H1 (cell line): ENCODE measurements around the gene TAF1B. TPM values are rescaled to one million over a fixed set of nuclear protein-coding genes. Genes with fewer than 3 reads are reported as not detected.

Experiments
- CTCF ChIA-PET: fragments of 300-600 bp; sonication (Branson Sonifier 250); formaldehyde crosslinking; loops from one replicate; lab custom pipeline; 2021; ENCODE audit not compliant: partially characterized antibody; lab: Charles Lee
- POLR2A ChIA-PET: fragments of 300-600 bp; sonication (Branson Sonifier 250); formaldehyde crosslinking; loops from one replicate; lab custom pipeline; 2021; ENCODE audit warnings: inconsistent platforms; ENCODE audit not compliant: partially characterized antibody; lab: Charles Lee
- DNase-seq, 2 experiments: peaks; one replicate each; pipeline versions ENCODE4 v3.0.0 to v3.0.0-alpha.2; 2010 to 2022; ENCODE audit warnings: low spot score in 2 of 2, low read depth in 1 of 2, mixed read lengths in 1 of 2
- FAIRE-seq: peaks from 2 replicates; lab custom pipeline; 2011; peaks lifted over from hg19 to GRCh38; lab: Jason Lieb, UNC
- H2AFZ ChIP-seq: 2 replicates; pipeline ENCODE4 v1.8.1; 2012; ENCODE audit warnings: low read length, inconsistent platforms
- H2AK5ac ChIP-seq: 2 replicates; pipeline ENCODE4 v1.6.1; 2013; ENCODE audit warnings: low read depth, low read length
- H2BK120ac ChIP-seq: replicated peaks from 2 replicates; pipeline ENCODE3; 2013; ENCODE audit warnings: low read depth, low read length, inconsistent platforms
- H2BK12ac ChIP-seq: 2 replicates; pipeline ENCODE4 v1.6.1; 2013; ENCODE audit warnings: low read depth, low read length
- H2BK15ac ChIP-seq: 2 replicates; pipeline ENCODE4 v1.6.1; 2013; ENCODE audit warnings: low read length
- H2BK20ac ChIP-seq: 2 replicates; pipeline ENCODE4 v1.6.1; 2013; ENCODE audit warnings: low read length
- H2BK5ac ChIP-seq: 2 replicates; pipeline ENCODE4 v1.6.1; 2013; ENCODE audit warnings: low read depth, low read length
- H3K14ac ChIP-seq: 2 replicates; pipeline ENCODE4 v1.6.1; 2013; ENCODE audit warnings: inconsistent platforms; ENCODE audit not compliant: insufficient read length
- H3K18ac ChIP-seq: 2 replicates; pipeline ENCODE4 v1.6.1; 2013; ENCODE audit warnings: low read length; ENCODE audit errors: extremely low read depth
- H3K23ac ChIP-seq: 2 replicates; pipeline ENCODE4 v1.6.1; 2013; ENCODE audit warnings: inconsistent platforms; ENCODE audit not compliant: insufficient read length
- H3K23me2 ChIP-seq: 2 replicates; pipeline ENCODE4 v1.6.1; 2013; ENCODE audit warnings: low read depth, low read length
- H3K27ac ChIP-seq: 2 replicates; pipeline ENCODE4 v1.6.1; 2011; ENCODE audit warnings: low read depth, low read length, inconsistent platforms
- H3K27me3 ChIP-seq, 4 experiments: replicated peaks in 1 of 4; 1 replicate in 1 of 4; 2 replicates in 3 of 4; pipeline versions ENCODE4 v1.6.1 to v1.8.1; 2011 to 2013; ENCODE audit warnings: low read length in 3 of 4, mild to moderate bottlenecking in 3 of 4, inconsistent platforms in 2 of 4, mixed read lengths in 2 of 4, moderate library complexity in 1 of 4; ENCODE audit not compliant: control insufficient read depth in 3 of 4, insufficient read depth in 3 of 4; ENCODE audit errors: extremely low read depth in 1 of 4
- H3K36me3 ChIP-seq, 4 experiments: 2 replicates each; pipeline versions ENCODE4 v1.6.1 to v1.8.1; 2011 to 2013; ENCODE audit warnings: mild to moderate bottlenecking in 4 of 4, low read length in 3 of 4, moderate library complexity in 2 of 4, control low read depth in 1 of 4, inconsistent platforms in 1 of 4; ENCODE audit not compliant: insufficient read depth in 4 of 4, control insufficient read depth in 2 of 4
- H3K4ac ChIP-seq: replicated peaks from 2 replicates; pipeline ENCODE3; 2013; ENCODE audit warnings: low read length, low read depth, mixed read lengths, inconsistent platforms; ENCODE audit not compliant: insufficient read length
- H3K4me1 ChIP-seq, 4 experiments: replicated peaks in 1 of 4; 1 replicate in 1 of 4; 2 replicates in 3 of 4; pipeline versions ENCODE4 v1.6.1 to v1.8.1; 2011 to 2013; ENCODE audit warnings: low read length in 3 of 4, inconsistent platforms in 2 of 4, mixed read lengths in 1 of 4; ENCODE audit not compliant: insufficient read depth in 4 of 4, control insufficient read depth in 3 of 4
- H3K4me2 ChIP-seq, 2 experiments: 2 replicates each; pipeline versions ENCODE4 v1.6.1 to v1.8.1; 2011 to 2013; ENCODE audit warnings: low read depth in 2 of 2, low read length in 2 of 2, control low read depth in 1 of 2, inconsistent platforms in 1 of 2, mild to moderate bottlenecking in 1 of 2; ENCODE audit not compliant: insufficient read depth in 1 of 2
- H3K4me3 ChIP-seq, 4 experiments: fragments of 200-600, 300-600 bp in 1 of 4; sonication (generic), shearing (Covaris generic), sonication (Bioruptor Twin) in 1 of 4; 2 replicates each; pipeline versions ENCODE4 v1.5.1 to v1.8.1; 2011 to 2016; ENCODE audit warnings: low read length in 4 of 4, low read depth in 3 of 4, control low read depth in 2 of 4, inconsistent platforms in 2 of 4, mild to moderate bottlenecking in 2 of 4, mixed read lengths in 1 of 4, moderate library complexity in 1 of 4; ENCODE audit not compliant: insufficient read depth in 2 of 4; ENCODE audit errors: extremely low read depth in 1 of 4
- H3K56ac ChIP-seq: replicated peaks from 2 replicates; pipeline ENCODE3; 2013; ENCODE audit warnings: low read depth, mild to moderate bottlenecking, mixed read lengths, low read length, inconsistent platforms; ENCODE audit not compliant: insufficient read length
- H3K79me1 ChIP-seq: 2 replicates; pipeline ENCODE4 v1.6.1; 2013; ENCODE audit warnings: low read depth, low read length, control low read depth
- H3K79me2 ChIP-seq, 2 experiments: 2 replicates each; pipeline versions ENCODE4 v1.6.1 to v1.8.1; 2012 to 2013; ENCODE audit warnings: low read length in 2 of 2, mild to moderate bottlenecking in 2 of 2, inconsistent platforms in 1 of 2; ENCODE audit not compliant: insufficient read depth in 2 of 2, control insufficient read depth in 1 of 2
- H3K9ac ChIP-seq, 4 experiments: replicated peaks in 1 of 4; 1 replicate in 1 of 4; 2 replicates in 3 of 4; pipeline versions ENCODE4 v1.6.1 to v1.8.1; 2011 to 2013; ENCODE audit warnings: low read depth in 3 of 4, low read length in 3 of 4, control low read depth in 2 of 4, mild to moderate bottlenecking in 2 of 4, moderate library complexity in 2 of 4, inconsistent platforms in 1 of 4; ENCODE audit errors: extremely low read depth in 1 of 4
- H3K9me3 ChIP-seq, 2 experiments: 2 replicates each; pipeline versions ENCODE4 v1.6.1 to v1.8.1; 2012 to 2013; ENCODE audit warnings: mild to moderate bottlenecking in 2 of 2, moderate library complexity in 2 of 2, control low read depth in 1 of 2, inconsistent platforms in 1 of 2, low read depth in 1 of 2, low read length in 1 of 2, mixed read lengths in 1 of 2; ENCODE audit not compliant: insufficient read depth in 2 of 2
- H4K20me1 ChIP-seq, 2 experiments: replicated peaks in 1 of 2; 2 replicates each; pipeline versions ENCODE3 to v1.8.1; 2011 to 2013; ENCODE audit warnings: inconsistent platforms in 2 of 2, low read length in 2 of 2, mild to moderate bottlenecking in 1 of 2; ENCODE audit not compliant: insufficient read depth in 2 of 2, control insufficient read depth in 1 of 2
- H4K5ac ChIP-seq: 2 replicates; pipeline ENCODE4 v1.6.1; 2013; ENCODE audit warnings: low read length, low read depth, mixed read lengths, inconsistent platforms; ENCODE audit not compliant: insufficient read length
- H4K8ac ChIP-seq: 2 replicates; pipeline ENCODE4 v1.8.0; 2013; ENCODE audit warnings: mild to moderate bottlenecking, moderate library complexity, low read length, inconsistent platforms; ENCODE audit not compliant: insufficient read depth; ENCODE audit errors: extremely low read depth
- H4K91ac ChIP-seq: replicated peaks from 2 replicates; pipeline ENCODE3; 2013; ENCODE audit warnings: low read length, mixed read lengths, inconsistent platforms; ENCODE audit not compliant: insufficient read length
- CHD1 ChIP-seq: IDR thresholded peaks from 2 replicates; pipeline ENCODE4 v1.6.1; 2012; ENCODE audit warnings: low read depth, low read length, improper control_type of control experiment
- PHF8 ChIP-seq: fragments of 200-600 bp; sonication (generic); conservative IDR thresholded peaks from 2 replicates; pipeline ENCODE4 v1.7.1; 2012; ENCODE audit warnings: low read depth, mild to moderate bottlenecking, inconsistent platforms, low read length, moderate library complexity
- SUZ12 ChIP-seq: fragments of 200-600 bp; sonication (generic); IDR thresholded peaks from 2 replicates; pipeline ENCODE4 v1.6.1; 2012; ENCODE audit warnings: mild to moderate bottlenecking, inconsistent platforms, low read length, moderate library complexity, mixed read lengths
- WGBS, 2 experiments: shearing (Covaris generic) in 1 of 2; methylation state at CpG; one replicate each; pipeline versions ENCODE4 v1.1.6 to v1.1.7; 2013 to 2015; ENCODE audit warnings: low lambda C conversion rate in 2 of 2, mixed read lengths in 2 of 2, inconsistent platforms in 1 of 2, low coverage in 1 of 2, missing lambda C conversion rate in 1 of 2; ENCODE audit not compliant: insufficient replicate concordance in 2 of 2, insufficient coverage in 1 of 2, insufficient read length in 1 of 2; ENCODE audit errors: extremely low coverage in 1 of 2, missing lambda C conversion rate in 1 of 2; 5-methylcytosine and 5-hydroxymethylcytosine counted together
- polyA plus RNA-seq, 7 experiments: library from polyadenylated mRNA; depleted of rRNA in 3 of 7; stranded (reverse) in 5 of 7; unstranded in 2 of 7; fragments of >200 nt in 5 of 7; fragments of 200-250 nt in 2 of 7; gene quantifications; 1 replicate in 5 of 7; 2 replicates in 1 of 7; 4 replicates in 1 of 7; pipeline versions ENCODE4 v1.2.1 to v1.2.3, GENCODE V29; 2011 to 2013; ENCODE audit warnings: missing spikeins in 2 of 7, mixed read lengths in 2 of 7
- total RNA-seq: library from RNA; stranded (reverse); fragmentation: NEBNext Ultra II Directional; extraction: Animal tissue kit (Norgen Biotek cat#: 25700); gene quantifications from 2 replicates; pipeline ENCODE4 v1.2.1, GENCODE V29; 2021

Gene TAF1B
- total and polyA plus RNA-seq, 2 of the 8 experiments (the other 6 are each of a cell fraction or from before 2014, with no cell fraction given): 6.6 to 25.2 TPM

GRCh38 chr2:9952286-9952737 lies 109.0 kb downstream of the TAF1B start:
- Histone ChIP-seq H3K4ac (no peak overlapping the region), H3K79me2 (no peaks in the 10 kb centered on the region), H2BK12ac (no peak overlapping the region), H3K9me3 (no peaks in the 10 kb centered on the region), H2AFZ (0 out of 2 replicates have a peak overlapping the region, but pooled peaks have one; percentile 41), H3K56ac (no peak overlapping the region), H3K23ac (no peak overlapping the region), H3K36me3 (no peaks in the 10 kb centered on the region), H4K91ac (no peak overlapping the region), H2BK20ac (no peak overlapping the region), H4K8ac (no peak overlapping the region), H3K27me3 (peaks cover 8 to 36% (median 31%) of the 10 kb centered on the region in 4 experiments), H4K5ac (no peak overlapping the region), H2BK15ac (no peak overlapping the region), H3K4me2 (peak overlapping the region; percentile 62 to 74), H4K20me1 (peaks cover 0 to 2% of the 10 kb centered on the region in 2 experiments), H3K4me1 (no peaks in the 10 kb centered on the region), H2BK5ac (no peak overlapping the region), H3K23me2 (peaks cover 11% of the 10 kb centered on the region; the same call in 1 of the 2 replicates), H3K9ac (no peak overlapping the region), H3K18ac (no peak overlapping the region), H2BK120ac (no peak overlapping the region), H3K4me3 (peak overlapping the region; percentile 55 to 82 (median 63)), H3K14ac (no peak overlapping the region), H3K79me1 (no peaks in the 10 kb centered on the region), H2AK5ac (no peak overlapping the region), H3K27ac (no peak overlapping the region)
- TF ChIP-seq CHD1 (no peak), PHF8 (0 out of 2 replicates have a peak, but pooled peaks have one; percentile 24), SUZ12 (peak; percentile 42; the same call in 1 of the 2 replicates)
- no peak for DNase-seq
- ChIA-PET CTCF (interaction anchor here (1.1 to 1.3 kb wide), 3 partner anchors 32 to 138 kb away, joined by 3 to 5 read pairs (median 4); no protein-coding TSS in a partner anchor), POLR2A (no interaction called here)
- no peak for FAIRE-seq
- WGBS, 2 experiments: 36% methylated on average over 15 of the region's 15 CpGs; no CpG with 5 or more reads in 1 of the 2 experiments
